GM19238 (cell line): Measurements from ENCODE around the gene PPIF.

Source experiments
- DNase-seq: peaks from one replicate; pipeline ENCODE4 v3.0.0; 2011; ENCODE audit warnings: low spot score; ENCODE audit not compliant: insufficient read length

PPIF gene

DNA sequence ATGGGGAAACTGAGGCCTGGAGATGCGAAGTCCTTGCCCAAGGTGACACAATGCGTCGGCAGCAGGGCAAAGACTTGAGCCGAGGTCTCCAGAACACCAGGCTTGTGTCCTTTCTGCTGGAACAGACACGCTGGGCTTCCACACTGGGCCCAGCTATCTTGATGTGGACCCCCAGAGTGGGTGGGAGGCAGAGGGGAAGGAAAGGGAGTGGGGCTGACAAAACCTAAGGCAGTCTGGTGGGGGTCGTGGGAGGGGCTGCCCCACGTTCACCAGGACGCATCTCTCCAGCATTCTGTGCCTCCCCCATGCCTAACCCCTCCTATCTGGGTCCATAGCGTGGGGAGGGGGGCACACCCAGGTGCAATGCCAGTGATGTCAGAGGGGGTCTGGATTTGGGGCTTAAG is 38.1 kb downstream of the PPIF start:
- no peak for DNase-seq

DNA sequence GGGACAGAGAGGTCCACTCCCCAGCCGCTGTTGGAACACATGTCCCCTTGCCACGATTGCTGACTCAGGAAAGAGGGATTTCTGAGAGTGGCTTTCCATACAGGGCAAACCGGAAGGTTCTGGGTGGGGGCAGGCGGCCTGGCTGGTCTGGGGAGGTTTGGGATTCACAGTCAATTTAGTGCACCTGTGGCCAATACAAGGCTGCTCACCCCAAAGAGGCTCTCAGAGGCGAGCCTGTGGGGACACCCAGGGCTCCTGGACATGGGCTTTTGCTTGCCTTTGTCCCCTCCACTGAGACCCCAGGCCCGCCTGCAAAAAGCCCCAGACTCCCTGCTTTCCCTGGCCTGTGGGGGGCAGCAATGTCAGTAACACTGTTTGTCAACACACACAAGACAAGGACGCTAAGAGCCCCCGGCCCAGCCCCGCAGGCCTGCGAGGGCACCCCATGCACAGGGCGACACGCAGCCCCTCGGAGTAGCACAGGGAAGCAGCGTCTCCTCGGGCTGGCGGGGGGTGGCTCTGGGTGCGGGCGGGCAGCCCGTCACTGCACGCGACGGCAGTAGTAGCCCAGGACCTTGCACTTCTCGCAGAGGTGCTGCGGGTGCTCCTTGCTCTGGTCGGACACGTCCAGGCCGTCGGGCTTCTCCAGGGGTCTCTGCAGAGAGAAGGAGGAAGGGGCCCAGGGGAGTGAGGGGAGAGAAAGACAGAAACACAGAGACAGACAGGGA is 38.7 kb downstream of the PPIF start:
- no peak for DNase-seq

DNA sequence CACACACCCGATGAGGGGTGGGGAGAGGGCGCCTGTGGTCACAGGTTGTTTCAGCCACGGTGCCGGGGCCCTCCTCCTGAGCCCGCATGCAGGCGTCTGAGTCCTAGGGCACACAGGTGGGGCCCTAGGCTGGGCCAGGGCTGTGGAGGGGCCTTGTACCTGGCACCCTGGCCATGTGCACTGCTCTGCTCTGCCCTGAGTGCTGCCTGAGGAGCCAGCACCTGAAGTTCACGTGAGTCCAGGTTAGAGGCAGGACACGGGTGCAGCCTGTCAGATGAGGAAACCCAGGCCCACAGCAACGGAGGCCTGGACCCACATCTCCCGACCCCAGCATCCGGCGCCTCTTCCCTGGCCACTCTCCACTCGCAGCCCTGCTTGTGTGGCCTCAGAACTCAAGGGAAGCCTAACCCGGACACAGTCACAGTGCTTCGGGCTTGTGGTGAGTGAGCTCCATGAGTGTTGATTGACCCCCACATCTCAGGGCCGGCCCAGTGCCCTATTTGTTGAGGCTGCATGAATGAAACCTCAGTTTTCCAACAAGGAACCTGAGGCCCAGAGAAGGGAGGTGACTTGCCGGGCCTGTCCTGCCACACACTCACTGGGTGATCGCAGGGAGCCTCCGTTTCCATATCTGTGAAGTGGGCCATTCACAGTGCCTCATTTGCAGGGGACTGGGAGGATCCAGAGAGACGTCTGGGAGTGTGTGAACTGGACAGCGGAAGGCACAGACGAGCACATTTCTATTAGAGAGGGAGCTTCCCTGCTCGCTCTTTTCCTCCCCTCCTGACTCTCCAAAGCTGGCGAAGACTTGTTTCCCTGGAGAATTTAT is 39.6 kb downstream of the PPIF start:
- DNase-seq = no peak

DNA sequence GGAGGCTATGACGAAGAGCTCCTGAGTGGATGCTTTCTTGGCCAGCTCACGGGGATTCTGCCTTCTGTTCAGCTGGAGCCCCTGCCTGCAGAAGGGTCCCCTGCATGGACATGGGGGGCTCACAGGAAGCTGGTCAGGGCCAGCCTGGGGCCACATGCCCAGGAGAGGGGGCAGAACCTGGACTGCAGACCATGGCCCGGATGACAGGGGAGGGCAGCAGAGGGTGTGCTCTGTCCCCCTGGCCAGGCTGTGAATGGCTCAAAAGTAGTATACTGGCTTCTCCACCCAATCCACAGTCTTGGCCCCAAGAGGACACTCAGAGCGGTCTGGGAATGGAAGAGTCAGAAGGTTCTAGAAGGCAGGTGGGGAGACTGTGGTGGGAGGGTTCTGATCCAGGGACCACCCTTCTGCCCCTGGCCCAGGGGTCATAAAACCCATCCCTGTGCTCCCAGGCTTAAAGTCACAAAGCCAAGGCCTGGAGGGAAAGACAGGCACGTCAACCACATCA is 40.3 kb downstream of the PPIF start:
- DNase-seq = no peak

GRCh38 chr10:79387974-79388850 is 40.9 kb downstream of the PPIF start:
- no peak for DNase-seq

DNA sequence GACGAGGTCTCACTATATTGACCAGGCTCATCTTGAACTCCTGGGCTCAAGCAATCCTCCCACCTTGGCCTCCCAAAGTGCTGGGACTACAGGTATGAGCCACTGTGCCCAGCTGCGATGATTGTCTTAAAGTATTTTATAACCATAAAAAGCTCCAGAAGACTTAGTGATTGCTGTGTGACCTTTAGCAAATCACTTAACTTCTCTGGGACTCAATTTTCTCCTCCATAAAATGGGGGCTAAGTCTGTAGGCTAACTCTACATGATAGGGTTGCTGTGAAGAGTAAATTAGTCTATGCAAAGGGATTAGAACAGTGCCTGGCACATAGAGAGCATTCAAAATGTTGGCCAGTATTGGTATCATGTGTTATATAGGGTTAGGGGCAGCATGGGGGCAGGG is 42.8 kb downstream of the PPIF start:
- DNase-seq = no peak

- DNase-seq = no peak
Observed at GRCh38 chr10:79390551-79391229, 43.4 kb downstream of the PPIF start.

GRCh38 chr10:79391231-79392019 is 44.2 kb downstream of the PPIF start:
- DNase-seq = no peak

- no peak for DNase-seq
Observed at GRCh38 chr10:79392020-79392398, 44.7 kb downstream of the PPIF start.

- DNase-seq = no peak
Observed at GRCh38 chr10:79392506-79393176, 45.4 kb downstream of the PPIF start.

GRCh38 chr10:79393221-79393923 is 46.1 kb downstream of the PPIF start:
- DNase-seq = no peak

DNA sequence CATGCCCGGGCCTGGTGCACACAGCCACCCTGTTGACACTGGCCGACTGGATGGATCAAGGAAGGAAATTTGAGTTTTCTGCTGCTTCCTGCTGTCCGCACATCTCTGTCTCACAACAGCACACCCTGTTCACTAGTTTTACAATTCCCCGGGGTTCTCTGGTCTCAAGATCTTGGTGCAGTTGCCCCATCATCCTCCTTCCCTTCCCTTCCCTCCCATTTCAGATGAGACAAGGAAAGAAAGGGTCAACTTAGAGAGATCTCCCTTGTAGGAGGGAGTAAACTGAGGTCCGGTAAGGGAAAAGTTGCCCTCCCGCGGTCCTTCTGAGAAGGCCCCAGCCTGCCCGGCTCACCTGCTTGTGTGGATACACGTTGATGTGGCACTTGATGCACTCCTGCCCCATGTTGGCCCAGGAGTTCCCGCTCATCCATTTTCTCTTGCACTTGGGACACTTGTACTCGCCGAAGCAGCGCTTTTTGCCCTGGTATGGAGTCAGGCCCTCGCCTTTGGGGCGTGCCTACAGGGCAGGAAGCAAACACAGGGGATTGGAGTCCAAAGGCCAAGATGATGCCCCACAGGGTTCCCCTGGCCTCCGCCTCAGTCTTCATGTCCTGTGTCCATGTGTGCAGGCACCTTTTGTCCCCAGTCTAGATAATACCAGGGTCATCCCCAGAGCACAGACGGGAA is 46.8 kb downstream of the PPIF start:
- DNase-seq = no peak

- DNase-seq = no peak
Observed at GRCh38 chr10:79394664-79395063, 47.4 kb downstream of the PPIF start.

DNA sequence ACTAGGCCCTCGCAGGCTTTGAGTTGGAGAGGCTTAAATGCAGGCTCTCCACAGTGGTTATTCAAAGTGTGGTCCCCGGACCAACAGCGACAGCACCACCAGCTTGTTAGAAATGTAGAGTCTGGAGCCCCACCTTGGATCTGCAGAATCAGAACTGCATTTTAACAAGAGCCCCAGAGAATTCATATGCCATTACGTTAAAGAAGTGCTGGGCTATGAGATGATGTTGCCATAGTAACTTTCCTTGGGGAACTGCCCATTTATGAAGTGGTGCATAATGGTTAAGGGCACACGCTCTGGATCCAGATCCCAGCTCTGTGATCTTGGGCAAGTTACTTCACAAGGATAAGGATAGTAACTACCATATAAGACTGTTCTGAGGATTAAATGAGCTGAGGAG is 49.3 kb downstream of the PPIF start:
- no peak for DNase-seq

GRCh38 chr10:79397051-79397450 is 49.8 kb downstream of the PPIF start:
- DNase-seq = no peak

- DNase-seq = no peak
Observed at GRCh38 chr10:79397575-79398303, 50.5 kb downstream of the PPIF start.

DNA sequence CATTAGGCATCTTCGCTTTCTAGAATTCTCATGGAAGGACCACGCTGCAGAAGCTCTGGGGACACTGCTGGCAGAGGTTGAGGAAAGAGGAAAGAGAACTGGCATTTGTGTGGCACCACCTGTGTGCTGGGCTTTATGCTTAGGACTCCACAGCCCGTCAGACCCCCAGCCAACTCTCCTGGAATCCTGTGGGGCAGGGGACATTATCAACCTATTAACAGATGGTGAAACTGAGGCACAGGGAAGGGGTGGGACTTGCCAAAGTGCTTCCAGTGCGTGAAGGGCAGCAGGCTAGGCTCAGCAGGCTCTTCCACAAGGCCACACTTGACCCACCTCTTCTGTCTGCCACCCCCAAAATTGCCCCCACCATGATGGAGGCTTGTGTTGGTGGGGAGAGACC is 51.4 kb downstream of the PPIF start:
- no peak for DNase-seq
